ENCODE data around the gene ANXA2R. TPM values are rescaled to one million over a fixed set of nuclear protein-coding genes. Genes with fewer than 3 reads are reported as not detected.

Gene ANXA2R
- total RNA-seq, 1 experiment from 2014 or later, result 3.6 TPM

DNA sequence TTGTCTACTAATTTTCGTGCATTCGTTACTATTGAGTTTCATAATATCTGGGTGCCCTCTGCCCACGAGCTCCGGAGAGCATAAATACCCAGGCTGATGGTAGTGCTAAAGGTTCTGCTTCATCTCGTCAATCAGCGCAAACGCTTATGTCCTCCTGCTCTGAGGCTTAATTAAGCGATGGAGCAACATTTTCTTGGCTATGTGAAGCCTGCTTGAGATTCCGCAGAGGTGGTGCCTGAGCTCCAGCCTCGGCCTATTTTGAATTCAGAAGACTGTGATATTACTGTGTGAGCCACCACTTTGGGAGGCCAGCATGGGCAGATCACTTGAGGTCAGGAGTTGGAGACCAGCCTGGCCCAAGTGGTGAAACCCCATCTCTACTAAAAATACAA, 44.8 kb downstream of the ANXA2R start:
- Histone ChIP-seq H3K27ac (no peak overlapping the region), H3K36me3 (ENCODE audit: low read depth) (peaks cover 5% of the 10 kb centered on the region; the same call in 1 of the 2 replicates), H3K9me2 (ENCODE audit: insufficient read depth) (no peaks in the 10 kb centered on the region), H3K4me1 (replicated peaks; ENCODE audit: insufficient read depth) (peaks cover 12% of the 10 kb centered on the region), H3K9me3 (ENCODE audit: insufficient read depth, low read depth) (peaks cover 17% of the 10 kb centered on the region), H3K27me3 (ENCODE audit: insufficient read depth, low read depth) (no peaks in the 10 kb centered on the region), H4K20me1 (ENCODE audit: insufficient read depth) (no peaks in the 10 kb centered on the region), H3F3A (ENCODE audit: insufficient read depth, low read depth) (peaks cover 27% of the 10 kb centered on the region), H2AFZ (no peak overlapping the region), H3K79me2 (ENCODE audit: low read depth) (0 out of 2 replicates have a peak, but pooled peaks cover 4% of the 10 kb centered on the region), H3K4me3 (no peak overlapping the region), H3K4me2 (no peak overlapping the region)
- no peak for TF ChIP-seq EZH2 (IDR thresholded peaks at IDR 0.05; ENCODE audit: low read depth)
- TF ChIP-seq, protein P1, sequence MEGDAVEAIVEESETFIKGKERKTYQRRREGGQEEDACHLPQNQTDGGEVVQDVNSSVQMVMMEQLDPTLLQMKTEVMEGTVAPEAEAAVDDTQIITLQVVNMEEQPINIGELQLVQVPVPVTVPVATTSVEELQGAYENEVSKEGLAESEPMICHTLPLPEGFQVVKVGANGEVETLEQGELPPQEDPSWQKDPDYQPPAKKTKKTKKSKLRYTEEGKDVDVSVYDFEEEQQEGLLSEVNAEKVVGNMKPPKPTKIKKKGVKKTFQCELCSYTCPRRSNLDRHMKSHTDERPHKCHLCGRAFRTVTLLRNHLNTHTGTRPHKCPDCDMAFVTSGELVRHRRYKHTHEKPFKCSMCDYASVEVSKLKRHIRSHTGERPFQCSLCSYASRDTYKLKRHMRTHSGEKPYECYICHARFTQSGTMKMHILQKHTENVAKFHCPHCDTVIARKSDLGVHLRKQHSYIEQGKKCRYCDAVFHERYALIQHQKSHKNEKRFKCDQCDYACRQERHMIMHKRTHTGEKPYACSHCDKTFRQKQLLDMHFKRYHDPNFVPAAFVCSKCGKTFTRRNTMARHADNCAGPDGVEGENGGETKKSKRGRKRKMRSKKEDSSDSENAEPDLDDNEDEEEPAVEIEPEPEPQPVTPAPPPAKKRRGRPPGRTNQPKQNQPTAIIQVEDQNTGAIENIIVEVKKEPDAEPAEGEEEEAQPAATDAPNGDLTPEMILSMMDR (conservative IDR thresholded peaks at IDR 0.05), result no peak
- intact Hi-C loops (cut with micrococcal nuclease; ENCODE audit: unreplicated experiment), result no loop called here
- no TSS peak for BruUV-seq (replicated peaks)
- CTCF ChIA-PET, result interaction anchor here (0.7 kb wide), 1 partner anchor 45 kb away, joined by 6 read pairs; no protein-coding TSS in a partner anchor
- no peak for DNase-seq
- POLR2A ChIA-PET (ENCODE audit: unreplicated experiment), result no interaction called here

DNA sequence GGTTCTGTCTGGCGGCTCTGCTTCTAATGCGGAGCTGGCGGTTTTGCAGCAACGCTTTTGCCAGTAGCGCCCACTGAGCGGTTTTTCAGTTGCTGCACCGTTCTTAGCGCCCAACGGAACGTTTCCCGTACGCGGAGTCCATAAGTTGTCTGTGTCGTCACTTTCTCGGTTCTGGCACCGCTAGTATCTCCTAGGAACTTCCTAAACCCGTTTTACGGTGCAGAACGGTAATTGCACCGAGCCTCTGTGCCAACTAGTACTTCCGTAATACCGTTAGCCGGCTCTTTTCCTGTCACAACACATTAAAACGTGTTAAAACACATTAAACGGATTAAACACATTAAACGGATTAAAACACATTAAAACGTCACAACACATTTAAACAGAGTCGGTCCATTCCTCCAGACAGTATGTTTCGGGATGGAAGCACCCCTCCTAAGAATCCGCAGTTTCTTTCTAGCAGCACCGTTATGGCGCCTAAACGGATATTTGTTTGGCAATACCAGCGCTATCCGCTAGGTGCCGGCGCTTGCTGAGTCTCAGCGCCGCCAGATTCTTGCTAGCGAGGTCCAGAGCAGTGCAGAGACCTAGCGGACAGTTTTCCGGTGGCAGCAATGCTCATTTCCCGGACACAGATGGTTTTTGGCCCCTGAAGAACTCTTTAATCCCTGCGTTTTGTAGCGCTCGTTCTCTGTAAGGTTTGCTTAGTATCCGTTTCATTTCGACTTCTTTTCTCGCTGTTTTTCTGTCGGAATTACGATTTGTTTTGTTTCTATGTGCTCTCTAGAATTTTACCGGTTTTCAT, 45.4 kb downstream of the ANXA2R start:
- DNase-seq, result no peak
- intact Hi-C loops (cut with micrococcal nuclease; ENCODE audit: unreplicated experiment), result no loop called here
- H3F3A ChIP-seq (ENCODE audit: insufficient read depth, low read depth), result peaks cover 23% of the 10 kb centered on the region
- H3K4me2 ChIP-seq, result no peak overlapping the region
- H3K4me3 ChIP-seq, result no peak overlapping the region
- H3K36me3 ChIP-seq (ENCODE audit: low read depth), result peaks cover 5% of the 10 kb centered on the region; the same call in 1 of the 2 replicates
- no peaks in the 10 kb centered on the region for H4K20me1 ChIP-seq (ENCODE audit: insufficient read depth)
- no TSS peak for BruUV-seq (replicated peaks)
- no peak overlapping the region for H2AFZ ChIP-seq
- H3K9me3 ChIP-seq (ENCODE audit: insufficient read depth, low read depth), result peaks cover 17% of the 10 kb centered on the region
- H3K27ac ChIP-seq, result no peak overlapping the region
- H3K4me1 ChIP-seq (replicated peaks; ENCODE audit: insufficient read depth), result peaks cover 8% of the 10 kb centered on the region
- H3K79me2 ChIP-seq (ENCODE audit: low read depth), result 0 out of 2 replicates have a peak, but pooled peaks cover 2% of the 10 kb centered on the region
- ChIA-PET POLR2A (ENCODE audit: unreplicated experiment) (no interaction called here), CTCF (interaction anchor here (0.7 to 1.1 kb wide), 2 partner anchors 13 to 45 kb away, joined by 3 to 6 read pairs; no protein-coding TSS in a partner anchor)
- H3K27me3 ChIP-seq (ENCODE audit: insufficient read depth, low read depth), result no peaks in the 10 kb centered on the region
- TF ChIP-seq, protein P1 (conservative IDR thresholded peaks at IDR 0.05), result no peak
- TF ChIP-seq EZH2 (IDR thresholded peaks at IDR 0.05; ENCODE audit: low read depth), result no peak
- H3K9me2 ChIP-seq (ENCODE audit: insufficient read depth), result no peaks in the 10 kb centered on the region

DNA sequence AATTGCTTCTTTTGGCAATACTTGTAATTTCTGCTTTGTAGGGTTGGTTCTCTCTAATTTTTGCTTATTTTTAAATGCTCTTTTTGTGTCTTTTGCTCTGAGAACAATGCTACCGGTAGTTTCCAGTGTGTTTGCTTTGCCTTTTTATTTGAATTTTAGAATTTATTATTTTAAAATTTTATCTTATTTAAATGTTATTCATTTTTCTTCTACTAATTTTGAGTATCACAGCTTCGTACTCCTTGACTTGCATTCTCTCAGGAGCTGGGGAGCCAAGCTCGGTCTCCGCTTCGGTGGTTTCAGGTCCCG, 45.9 kb downstream of the ANXA2R start:
- no peaks in the 10 kb centered on the region for H4K20me1 ChIP-seq (ENCODE audit: insufficient read depth)
- H3K27me3 ChIP-seq (ENCODE audit: insufficient read depth, low read depth), result no peaks in the 10 kb centered on the region
- peaks cover 21% of the 10 kb centered on the region for H3F3A ChIP-seq (ENCODE audit: insufficient read depth, low read depth)
- ChIA-PET CTCF (interaction anchor here (1.1 kb wide), 1 partner anchor 14 kb away, joined by 3 read pairs; no protein-coding TSS in a partner anchor), POLR2A (ENCODE audit: unreplicated experiment) (no interaction called here)
- no peak overlapping the region for H3K27ac ChIP-seq
- intact Hi-C loops (cut with micrococcal nuclease; ENCODE audit: unreplicated experiment), result no loop called here
- no peak overlapping the region for H3K4me2 ChIP-seq
- H3K4me3 ChIP-seq, result no peak overlapping the region
- H3K9me2 ChIP-seq (ENCODE audit: insufficient read depth), result no peaks in the 10 kb centered on the region
- H2AFZ ChIP-seq, result no peak overlapping the region
- H3K4me1 ChIP-seq (replicated peaks; ENCODE audit: insufficient read depth), result peaks cover 6% of the 10 kb centered on the region; the same call in 1 of the 2 replicates
- no peak for DNase-seq
- H3K36me3 ChIP-seq (ENCODE audit: low read depth), result peaks cover 5% of the 10 kb centered on the region; the same call in 1 of the 2 replicates
- peaks cover 17% of the 10 kb centered on the region for H3K9me3 ChIP-seq (ENCODE audit: insufficient read depth, low read depth)
- no peaks in the 10 kb centered on the region for H3K79me2 ChIP-seq (ENCODE audit: low read depth)
- TF ChIP-seq EZH2 (IDR thresholded peaks at IDR 0.05; ENCODE audit: low read depth), result no peak
- TF ChIP-seq, protein P1 (conservative IDR thresholded peaks at IDR 0.05), result no peak
- BruUV-seq (replicated peaks), result no TSS peak

Data from PC-9 (cell line).